ENCODE data around the gene CYTIP. TPM values are rescaled to one million over a fixed set of nuclear protein-coding genes. Genes with fewer than 3 reads are reported as not detected.

Gene CYTIP
- polyA plus RNA-seq, 2 of the 4 experiments (the other 2 are of a cell fraction): 0.34 TPM; not detected in 1

- WGBS (ENCODE audit: missing lambda C conversion rate): 93% methylated on average over 6 of the region's 6 CpGs
- ChIA-PET POLR2A (no interaction called here), CTCF (no interaction called here)
- ATAC-seq (no peak), FAIRE-seq (no peak), DNase-seq (ENCODE audit: low read depth in 1 of 2, low spot score in 1 of 2) (no peak)
- no peaks in the 10 kb centered on the region for H3K9me3 ChIP-seq
- H3K4me2 ChIP-seq: peak overlapping the region; percentile 70
- no peak overlapping the region for H3K4me3 ChIP-seq
- TF ChIP-seq NFE2L2 (conservative IDR thresholded peaks at IDR 0.05; ENCODE audit: low read length): no peak
- peaks cover 22% of the 10 kb centered on the region for H3K4me1 ChIP-seq
- peak overlapping the region; percentile 2 to 28; a peak in 1 of 6 replicates for H3K27ac ChIP-seq
Observed at GRCh38 chr2:157459486-157459885, 15.6 kb upstream of the CYTIP start.

GRCh38 chr2:157447741-157448140, 3.9 kb upstream of the CYTIP start:
- DNase-seq (ENCODE audit: low read depth in 1 of 2, low spot score in 1 of 2) (no peak), ATAC-seq (no peak), FAIRE-seq (no peak)
- no peaks in the 10 kb centered on the region for H3K9me3 ChIP-seq
- 3% methylated on average over 1 of the region's 1 CpG for WGBS (ENCODE audit: missing lambda C conversion rate)
- H3K4me1 ChIP-seq: no peaks in the 10 kb centered on the region
- H3K27ac ChIP-seq: no peak overlapping the region
- POLR2A ChIA-PET: no interaction called here
- no peak overlapping the region for H3K4me2 ChIP-seq
- CTCF ChIA-PET: interaction anchor here (1.2 kb wide), 1 partner anchor 25 kb away, joined by 3 read pairs; no protein-coding TSS in a partner anchor
- H3K4me3 ChIP-seq: no peak overlapping the region
- TF ChIP-seq FOXS1 (CRISPR knock-in tag; IDR thresholded peaks at IDR 0.05): no peak
- no peak for TF ChIP-seq POLR2AphosphoS2 (conservative IDR thresholded peaks at IDR 0.05; ENCODE audit: low read length)
- TF ChIP-seq TFCP2L1 (CRISPR knock-in tag; IDR thresholded peaks at IDR 0.05): no peak
- TF ChIP-seq CEBPB (IDR thresholded peaks at IDR 0.05): no peak
- no peak for TF ChIP-seq FOSL2 (IDR thresholded peaks at IDR 0.05)
- TF ChIP-seq FOSL2 (CRISPR knock-in tag; IDR thresholded peaks at IDR 0.05): no peak
- TF ChIP-seq MAX (IDR thresholded peaks at IDR 0.05): no peak

GRCh38 chr2:157447031-157447430, 3.1 kb upstream of the CYTIP start:
- H3K4me1 ChIP-seq: no peaks in the 10 kb centered on the region
- DNase-seq (ENCODE audit: low read depth in 1 of 2, low spot score in 1 of 2): no peak
- FAIRE-seq: no peak
- H3K4me3 ChIP-seq: no peak overlapping the region
- H3K9me3 ChIP-seq: no peaks in the 10 kb centered on the region
- no peak for ATAC-seq
- 0% methylated on average over 1 of the region's 1 CpG for WGBS (ENCODE audit: missing lambda C conversion rate)
- CTCF ChIA-PET: interaction anchor here (1.2 kb wide), 1 partner anchor 26 kb away, joined by 3 read pairs; no protein-coding TSS in a partner anchor
- H3K27ac ChIP-seq: no peak overlapping the region
- no peak overlapping the region for H3K4me2 ChIP-seq
- no peak for TF ChIP-seq JUNB (IDR thresholded peaks at IDR 0.05)
- POLR2A ChIA-PET: no interaction called here

GRCh38 chr2:157444641-157445040, 752 bp upstream of the CYTIP start:
- no peak for DNase-seq (ENCODE audit: low read depth in 1 of 2, low spot score in 1 of 2)
- H3K9me3 ChIP-seq: no peaks in the 10 kb centered on the region
- TF ChIP-seq PHF8 (IDR thresholded peaks at IDR 0.05; ENCODE audit: borderline replicate concordance, low read depth): no peak
- no peak for TF ChIP-seq CHD2 (IDR thresholded peaks at IDR 0.05; ENCODE audit: low read length, partially characterized antibody)
- no peak for TF ChIP-seq HMGXB4 (CRISPR knock-in tag; IDR thresholded peaks at IDR 0.05; ENCODE audit: borderline replicate concordance)
- TF ChIP-seq HOXA7 (CRISPR knock-in tag; IDR thresholded peaks at IDR 0.05): no peak
- no peak for TF ChIP-seq FOSB (CRISPR knock-in tag; IDR thresholded peaks at IDR 0.05)
- TF ChIP-seq PBX3 (IDR thresholded peaks at IDR 0.05): no peak
- no peak for TF ChIP-seq CEBPB (IDR thresholded peaks at IDR 0.05)
- no peak for TF ChIP-seq NFE2L2 (conservative IDR thresholded peaks at IDR 0.05; ENCODE audit: low read length)
- no peak for TF ChIP-seq HDAC2 (IDR thresholded peaks at IDR 0.05)
- no peak for TF ChIP-seq TFCP2L1 (CRISPR knock-in tag; IDR thresholded peaks at IDR 0.05)
- no peak for TF ChIP-seq RARB (CRISPR knock-in tag; IDR thresholded peaks at IDR 0.05)
- TF ChIP-seq BCL3 (IDR thresholded peaks at IDR 0.05): no peak
- no peak for TF ChIP-seq EHF (CRISPR knock-in tag; IDR thresholded peaks at IDR 0.05)
- no peak for TF ChIP-seq JUNB (IDR thresholded peaks at IDR 0.05)
- no peak for TF ChIP-seq CBX8 (IDR thresholded peaks at IDR 0.05)
- no peak for TF ChIP-seq NPAS2 (CRISPR knock-in tag; IDR thresholded peaks at IDR 0.05; ENCODE audit: borderline replicate concordance)
- TF ChIP-seq HEYL (CRISPR knock-in tag; IDR thresholded peaks at IDR 0.05): no peak
- no peak for TF ChIP-seq ZC3H11A (IDR thresholded peaks at IDR 0.05)
- ChIA-PET POLR2A (no interaction called here), CTCF (no interaction called here)
- no peak overlapping the region for H3K4me3 ChIP-seq
- 61% methylated on average over 3 of the region's 3 CpGs for WGBS (ENCODE audit: missing lambda C conversion rate)
- ATAC-seq: no peak
- FAIRE-seq: no peak
- H3K27ac ChIP-seq: no peak overlapping the region
- no peaks in the 10 kb centered on the region for H3K4me1 ChIP-seq
- H3K4me2 ChIP-seq: no peak overlapping the region

All from A549 (cell line).